ENCODE measurements around the gene TCP11L1. TPM values are rescaled to one million over a fixed set of nuclear protein-coding genes. Genes with fewer than 3 reads are reported as not detected.

The TCP11L1 gene
- total and polyA plus RNA-seq, 12 donors = 3.0 to 35.2 (median 13.3) TPM

- 82 to 96% (median 90%) methylated on average over 1 of the region's 1 CpG for WGBS, 4 donors
- H3K9me3 ChIP-seq (replicated peaks in 1 of 3) = no peaks in the 10 kb centered on the region
- TF ChIP-seq POLR2A (IDR thresholded peaks at IDR 0.05) = no peak
- TF ChIP-seq, protein P1, sequence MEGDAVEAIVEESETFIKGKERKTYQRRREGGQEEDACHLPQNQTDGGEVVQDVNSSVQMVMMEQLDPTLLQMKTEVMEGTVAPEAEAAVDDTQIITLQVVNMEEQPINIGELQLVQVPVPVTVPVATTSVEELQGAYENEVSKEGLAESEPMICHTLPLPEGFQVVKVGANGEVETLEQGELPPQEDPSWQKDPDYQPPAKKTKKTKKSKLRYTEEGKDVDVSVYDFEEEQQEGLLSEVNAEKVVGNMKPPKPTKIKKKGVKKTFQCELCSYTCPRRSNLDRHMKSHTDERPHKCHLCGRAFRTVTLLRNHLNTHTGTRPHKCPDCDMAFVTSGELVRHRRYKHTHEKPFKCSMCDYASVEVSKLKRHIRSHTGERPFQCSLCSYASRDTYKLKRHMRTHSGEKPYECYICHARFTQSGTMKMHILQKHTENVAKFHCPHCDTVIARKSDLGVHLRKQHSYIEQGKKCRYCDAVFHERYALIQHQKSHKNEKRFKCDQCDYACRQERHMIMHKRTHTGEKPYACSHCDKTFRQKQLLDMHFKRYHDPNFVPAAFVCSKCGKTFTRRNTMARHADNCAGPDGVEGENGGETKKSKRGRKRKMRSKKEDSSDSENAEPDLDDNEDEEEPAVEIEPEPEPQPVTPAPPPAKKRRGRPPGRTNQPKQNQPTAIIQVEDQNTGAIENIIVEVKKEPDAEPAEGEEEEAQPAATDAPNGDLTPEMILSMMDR (IDR thresholded peaks at IDR 0.05) = no peak
- no peaks in the 10 kb centered on the region for H3K36me3 ChIP-seq (replicated peaks in 1 of 2)
- intact Hi-C loops (cut with DNase I) = no loop called here
- no peak overlapping the region for H3K27ac ChIP-seq
- peaks cover 4% of the 10 kb centered on the region for H3K27me3 ChIP-seq
- no peak overlapping the region for H3K4me3 ChIP-seq
- peaks cover 0 to 4% of the 10 kb centered on the region in 2 donors for H3K4me1 ChIP-seq (replicated peaks in 1 of 2)
- no peak for DNase-seq
These were observed 17.9 kb upstream of the TCP11L1 start for GRCh38 chr11:33021501-33021900.

GRCh38 chr11:33021937-33022336, 17.4 kb upstream of the TCP11L1 start:
- Histone ChIP-seq H3K4me3 (no peak overlapping the region), H3K27ac (no peak overlapping the region), H3K36me3 (replicated peaks in 1 of 2) (no peaks in the 10 kb centered on the region), H3K9me3 (replicated peaks in 1 of 3) (no peaks in the 10 kb centered on the region), H3K4me1 (replicated peaks in 1 of 2) (no peaks in the 10 kb centered on the region), H3K27me3 (no peaks in the 10 kb centered on the region)
- intact Hi-C loops (cut with DNase I) = no loop called here
- no peak for TF ChIP-seq POLR2A (IDR thresholded peaks at IDR 0.05)
- TF ChIP-seq, protein P1 (IDR thresholded peaks at IDR 0.05) = no peak
- DNase-seq = no peak
- WGBS, 4 donors = 51 to 97% (median 86%) methylated on average over 1 of the region's 1 CpG

GRCh38 chr11:33025339-33025722, 14.0 kb upstream of the TCP11L1 start:
- Histone ChIP-seq H3K36me3 (replicated peaks in 1 of 2) (no peaks in the 10 kb centered on the region), H3K4me3 (no peak overlapping the region), H3K4me1 (replicated peaks in 1 of 2) (no peaks in the 10 kb centered on the region), H3K27me3 (no peaks in the 10 kb centered on the region), H3K27ac (no peak overlapping the region), H3K9me3 (replicated peaks in 1 of 3) (no peaks in the 10 kb centered on the region)
- intact Hi-C loops (cut with DNase I) = no loop called here
- DNase-seq = no peak
- 85 to 88% (median 87%) methylated on average over 3 of the region's 3 CpGs for WGBS, 4 donors
- TF ChIP-seq, protein P1 (IDR thresholded peaks at IDR 0.05) = no peak
- no peak for TF ChIP-seq POLR2A (IDR thresholded peaks at IDR 0.05)

DNA sequence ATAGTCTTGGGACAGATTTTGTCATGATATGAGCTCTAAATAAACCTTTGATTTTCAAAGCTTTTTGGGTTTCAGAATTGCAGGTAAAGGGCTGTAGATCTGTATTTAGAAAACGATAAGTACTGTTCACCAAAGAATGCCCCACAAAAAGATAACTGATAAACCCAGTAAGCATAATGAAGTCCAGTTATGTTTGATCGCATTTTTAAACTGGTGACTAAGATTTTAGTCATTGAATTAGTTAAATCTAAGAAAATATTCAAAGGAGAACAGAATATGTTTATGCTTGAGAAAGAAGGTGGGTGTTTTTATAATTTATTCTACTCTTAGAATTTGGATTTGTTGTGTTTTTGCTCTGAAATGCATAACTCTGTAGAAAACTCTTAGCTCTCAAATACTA, 12.1 kb upstream of the TCP11L1 start:
- intact Hi-C loops (cut with DNase I) = no loop called here
- Histone ChIP-seq H3K9me3 (replicated peaks in 1 of 3) (no peaks in the 10 kb centered on the region), H3K36me3 (replicated peaks in 1 of 2) (no peaks in the 10 kb centered on the region), H3K4me1 (replicated peaks in 1 of 2) (no peaks in the 10 kb centered on the region), H3K27me3 (no peaks in the 10 kb centered on the region), H3K27ac (no peak overlapping the region), H3K4me3 (no peak overlapping the region)
- TF ChIP-seq, protein P1 (IDR thresholded peaks at IDR 0.05) = no peak
- no peak for TF ChIP-seq POLR2A (IDR thresholded peaks at IDR 0.05)
- no peak for DNase-seq
- 81 to 88% (median 83%) methylated on average over 2 of the region's 2 CpGs for WGBS, 4 donors
